ENCODE measurements around the gene TAPBP.

GRCh38 chr6:33276581-33276863 lies 37.4 kb downstream of the TAPBP start:
- TF ChIP-seq, protein P1, sequence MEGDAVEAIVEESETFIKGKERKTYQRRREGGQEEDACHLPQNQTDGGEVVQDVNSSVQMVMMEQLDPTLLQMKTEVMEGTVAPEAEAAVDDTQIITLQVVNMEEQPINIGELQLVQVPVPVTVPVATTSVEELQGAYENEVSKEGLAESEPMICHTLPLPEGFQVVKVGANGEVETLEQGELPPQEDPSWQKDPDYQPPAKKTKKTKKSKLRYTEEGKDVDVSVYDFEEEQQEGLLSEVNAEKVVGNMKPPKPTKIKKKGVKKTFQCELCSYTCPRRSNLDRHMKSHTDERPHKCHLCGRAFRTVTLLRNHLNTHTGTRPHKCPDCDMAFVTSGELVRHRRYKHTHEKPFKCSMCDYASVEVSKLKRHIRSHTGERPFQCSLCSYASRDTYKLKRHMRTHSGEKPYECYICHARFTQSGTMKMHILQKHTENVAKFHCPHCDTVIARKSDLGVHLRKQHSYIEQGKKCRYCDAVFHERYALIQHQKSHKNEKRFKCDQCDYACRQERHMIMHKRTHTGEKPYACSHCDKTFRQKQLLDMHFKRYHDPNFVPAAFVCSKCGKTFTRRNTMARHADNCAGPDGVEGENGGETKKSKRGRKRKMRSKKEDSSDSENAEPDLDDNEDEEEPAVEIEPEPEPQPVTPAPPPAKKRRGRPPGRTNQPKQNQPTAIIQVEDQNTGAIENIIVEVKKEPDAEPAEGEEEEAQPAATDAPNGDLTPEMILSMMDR (IDR thresholded peaks at IDR 0.05), result no peak
- no peak for TF ChIP-seq POLR2A (IDR thresholded peaks at IDR 0.05)

All from testis (tissue), 2 donors.